Tibial artery (tissue), 4 donors: ENCODE results near the gene MAGI3.

Source experiments
- DNase-seq, 2 donors: peaks; one replicate each; pipeline ENCODE4 v3.0.0-alpha.2; 2019
- H3K27ac ChIP-seq, 2 donors: fragments of 200-600 bp; sonication (generic) in 1 of 2; 1 replicate in 1 of 2; 2 replicates in 1 of 2; pipeline ENCODE4 v1.5.1; 2018 to 2019; ENCODE audit warnings: mild to moderate bottlenecking in 1 of 2
- H3K27me3 ChIP-seq, 2 donors: fragments of 200-600 bp; sonication (generic) in 1 of 2; one replicate each; pipeline versions ENCODE4 v1.5.1 to v1.6.0; 2016 to 2019
- H3K36me3 ChIP-seq, 3 donors: fragments of 200-600 bp; sonication (generic) in 2 of 3; one replicate each; pipeline ENCODE4 v1.5.1; 2016 to 2019; ENCODE audit warnings: mild to moderate bottlenecking in 2 of 3
- H3K4me1 ChIP-seq, 4 donors: fragments of 200-600 bp; sonication (generic) in 2 of 4; 1 replicate in 3 of 4; 2 replicates in 1 of 4; pipeline ENCODE4 v1.5.1; 2016 to 2019
- H3K4me3 ChIP-seq, 2 donors: fragments of 200-600 bp; sonication (generic) in 1 of 2; 1 replicate in 1 of 2; 2 replicates in 1 of 2; pipeline ENCODE4 v1.5.1; 2018 to 2019; ENCODE audit warnings: mild to moderate bottlenecking in 2 of 2
- H3K9me3 ChIP-seq, 3 donors: fragments of 200-600 bp; sonication (generic) in 1 of 3; one replicate each; pipeline ENCODE4 v1.5.1; 2016 to 2019
- CTCF ChIP-seq, 2 experiments: fragments of 200-600 bp in 1 of 2; fragments of 450-650 bp in 1 of 2; IDR thresholded peaks; one replicate each; pipeline ENCODE4 v1.5.1; 2017 to 2019; ENCODE audit warnings: antibody characterized with exemption in 2 of 2, mild to moderate bottlenecking in 1 of 2, moderate library complexity in 1 of 2
- intact Hi-C: fragments of 100-400 bp; cut with DNase I; formaldehyde crosslinking; loops from one replicate; pipeline ENCODE4 v1.15.0; 2023; ENCODE audit warnings: low total_unique reads

Gene MAGI3

GRCh38 chr1:113370868-113371267, 19.4 kb upstream of the MAGI3 start:
- Histone ChIP-seq H3K27ac (no peak overlapping the region), H3K4me1 (no peaks in the 10 kb centered on the region), H3K27me3 (no peaks in the 10 kb centered on the region), H3K4me3 (no peak overlapping the region), H3K36me3 (no peaks in the 10 kb centered on the region), H3K9me3 (peaks cover 0 to 3% (median 0%) of the 10 kb centered on the region in 3 donors)
- TF ChIP-seq CTCF (IDR thresholded peaks at IDR 0.05) = no peak
- intact Hi-C loops = no loop called here
- DNase-seq = no peak

- H3K4me1 ChIP-seq = no peaks in the 10 kb centered on the region
- no peak for DNase-seq
- no peak overlapping the region for H3K27ac ChIP-seq
- intact Hi-C loops = no loop called here
- peaks cover 0 to 3% (median 0%) of the 10 kb centered on the region in 3 donors for H3K9me3 ChIP-seq
- H3K4me3 ChIP-seq = no peak overlapping the region
- H3K27me3 ChIP-seq = no peaks in the 10 kb centered on the region
- TF ChIP-seq CTCF (IDR thresholded peaks at IDR 0.05) = no peak
- no peaks in the 10 kb centered on the region for H3K36me3 ChIP-seq
These were observed 17.8 kb upstream of the MAGI3 start for GRCh38 chr1:113372546-113372945.

GRCh38 chr1:113373644-113374043, 16.7 kb upstream of the MAGI3 start:
- no peaks in the 10 kb centered on the region for H3K27me3 ChIP-seq
- no peak overlapping the region for H3K27ac ChIP-seq
- H3K36me3 ChIP-seq = no peaks in the 10 kb centered on the region
- H3K4me1 ChIP-seq = no peaks in the 10 kb centered on the region
- no peak for TF ChIP-seq CTCF (IDR thresholded peaks at IDR 0.05)
- intact Hi-C loops = no loop called here
- H3K9me3 ChIP-seq = no peaks in the 10 kb centered on the region
- H3K4me3 ChIP-seq = no peak overlapping the region
- no peak for DNase-seq

GRCh38 chr1:113375878-113376277, 14.4 kb upstream of the MAGI3 start:
- H3K27me3 ChIP-seq = no peaks in the 10 kb centered on the region
- intact Hi-C loops = no loop called here
- no peaks in the 10 kb centered on the region for H3K4me1 ChIP-seq
- no peak for TF ChIP-seq CTCF (IDR thresholded peaks at IDR 0.05)
- no peak overlapping the region for H3K27ac ChIP-seq
- no peaks in the 10 kb centered on the region for H3K9me3 ChIP-seq
- no peaks in the 10 kb centered on the region for H3K36me3 ChIP-seq
- H3K4me3 ChIP-seq = no peak overlapping the region
- DNase-seq = no peak

- no peaks in the 10 kb centered on the region for H3K9me3 ChIP-seq
- TF ChIP-seq CTCF (IDR thresholded peaks at IDR 0.05) = no peak
- H3K36me3 ChIP-seq = no peaks in the 10 kb centered on the region
- no peak for DNase-seq
- no peak overlapping the region for H3K27ac ChIP-seq
- H3K4me1 ChIP-seq = no peaks in the 10 kb centered on the region
- intact Hi-C loops = no loop called here
- no peak overlapping the region for H3K4me3 ChIP-seq
- no peaks in the 10 kb centered on the region for H3K27me3 ChIP-seq
These were observed 10.2 kb upstream of the MAGI3 start for GRCh38 chr1:113380075-113380474.

GRCh38 chr1:113388017-113388620, 2.2 kb upstream of the MAGI3 start:
- Histone ChIP-seq H3K9me3 (no peaks in the 10 kb centered on the region), H3K27ac (no peak overlapping the region), H3K27me3 (no peaks in the 10 kb centered on the region), H3K36me3 (no peaks in the 10 kb centered on the region), H3K4me1 (peaks cover 0 to 17% (median 9%) of the 10 kb centered on the region in 4 donors), H3K4me3 (no peak overlapping the region)
- no peak for DNase-seq
- intact Hi-C loops = no loop called here
- TF ChIP-seq CTCF (IDR thresholded peaks at IDR 0.05) = no peak
